Neural cell (in vitro differentiated cells): ENCODE results near the gene LRRC10B.

ENCODE experiments used
- EZH2 ChIP-seq: fragments of 200-600, 300-800 bp; shearing (Covaris generic), sonication (generic); IDR thresholded peaks from 2 replicates; pipeline ENCODE4 v1.6.1; 2014; ENCODE audit warnings: antibody characterized with exemption, low read length, borderline replicate concordance, mild to moderate bottlenecking; ENCODE audit not compliant: insufficient read depth, poor library complexity, severe bottlenecking
- MXI1 ChIP-seq: fragments of 450-650 bp; conservative IDR thresholded peaks from 2 replicates; pipeline ENCODE4 v1.6.1; 2014; ENCODE audit warnings: antibody characterized with exemption, mild to moderate bottlenecking; ENCODE audit not compliant: poor library complexity, severe bottlenecking
- RAD21 ChIP-seq: fragments of 450-650 bp; conservative IDR thresholded peaks from 2 replicates; pipeline ENCODE4 v1.6.1; 2014; ENCODE audit warnings: antibody characterized with exemption, mild to moderate bottlenecking, moderate library complexity
- SMC3 ChIP-seq: fragments of 450-650 bp; conservative IDR thresholded peaks from 2 replicates; pipeline ENCODE4 v1.6.1; 2014; ENCODE audit warnings: antibody characterized with exemption, mild to moderate bottlenecking, moderate library complexity; ENCODE audit not compliant: poor library complexity
- TF ChIP-seq, protein P1 (sequence below): fragments of 450-650 bp; IDR thresholded peaks from 2 replicates; pipeline ENCODE4 v1.5.1; 2014; ENCODE audit warnings: antibody characterized with exemption, mild to moderate bottlenecking, moderate library complexity; ENCODE audit not compliant: poor library complexity, severe bottlenecking

- TF ChIP-seq, protein P1, sequence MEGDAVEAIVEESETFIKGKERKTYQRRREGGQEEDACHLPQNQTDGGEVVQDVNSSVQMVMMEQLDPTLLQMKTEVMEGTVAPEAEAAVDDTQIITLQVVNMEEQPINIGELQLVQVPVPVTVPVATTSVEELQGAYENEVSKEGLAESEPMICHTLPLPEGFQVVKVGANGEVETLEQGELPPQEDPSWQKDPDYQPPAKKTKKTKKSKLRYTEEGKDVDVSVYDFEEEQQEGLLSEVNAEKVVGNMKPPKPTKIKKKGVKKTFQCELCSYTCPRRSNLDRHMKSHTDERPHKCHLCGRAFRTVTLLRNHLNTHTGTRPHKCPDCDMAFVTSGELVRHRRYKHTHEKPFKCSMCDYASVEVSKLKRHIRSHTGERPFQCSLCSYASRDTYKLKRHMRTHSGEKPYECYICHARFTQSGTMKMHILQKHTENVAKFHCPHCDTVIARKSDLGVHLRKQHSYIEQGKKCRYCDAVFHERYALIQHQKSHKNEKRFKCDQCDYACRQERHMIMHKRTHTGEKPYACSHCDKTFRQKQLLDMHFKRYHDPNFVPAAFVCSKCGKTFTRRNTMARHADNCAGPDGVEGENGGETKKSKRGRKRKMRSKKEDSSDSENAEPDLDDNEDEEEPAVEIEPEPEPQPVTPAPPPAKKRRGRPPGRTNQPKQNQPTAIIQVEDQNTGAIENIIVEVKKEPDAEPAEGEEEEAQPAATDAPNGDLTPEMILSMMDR: no peak
- TF ChIP-seq EZH2: no peak
- TF ChIP-seq MXI1: no peak
- TF ChIP-seq RAD21: no peak
- no peak for TF ChIP-seq SMC3
Measured at GRCh38 chr11:61512435-61512834, 3.9 kb downstream of the LRRC10B start.
